Activated CD4-positive, alpha-beta T cell treated with anti-CD3 and anti-CD28 coated beads, Interleukin-2, amount 10 ng/mL, durations not matched to agents 24 days and 14 days (primary cell): Measurements from ENCODE around the gene CCNI. TPM values are rescaled to one million over a fixed set of nuclear protein-coding genes. Genes with fewer than 3 reads are reported as not detected.

ENCODE experiments used
- DNase-seq: peaks from one replicate; pipeline ENCODE4 v3.0.0; 2022
- H3K27ac Mint-ChIP-seq: one replicate; pipeline ENCODE4 v1.8.0; 2022; ENCODE audit warnings: mild to moderate bottlenecking, mixed read lengths
- H3K27me3 Mint-ChIP-seq: one replicate; pipeline ENCODE4 v1.8.0; 2022; ENCODE audit warnings: mixed read lengths
- H3K36me3 Mint-ChIP-seq: one replicate; pipeline ENCODE4 v1.8.0; 2022; ENCODE audit warnings: low read depth, mild to moderate bottlenecking, mixed read lengths
- H3K4me1 Mint-ChIP-seq: one replicate; pipeline ENCODE4 v1.8.0; 2021; ENCODE audit warnings: mixed read lengths
- H3K4me3 Mint-ChIP-seq: one replicate; pipeline ENCODE4 v1.8.0; 2022; ENCODE audit warnings: mild to moderate bottlenecking, moderate library complexity, mixed read lengths
- H3K9me3 Mint-ChIP-seq: one replicate; pipeline ENCODE4 v1.8.0; 2021; ENCODE audit warnings: mixed read lengths
- intact Hi-C: fragments of 100-400 bp; cut with micrococcal nuclease; formaldehyde crosslinking; loops from one replicate; pipeline ENCODE4 v1.15.1; 2023
- total RNA-seq: library from RNA; stranded (reverse); gene quantifications from 2 replicates; pipeline ENCODE4 v1.2.3, GENCODE V29; 2022

The CCNI gene
- total RNA-seq, 1 donor from 2014 or later, result 214 TPM

DNA sequence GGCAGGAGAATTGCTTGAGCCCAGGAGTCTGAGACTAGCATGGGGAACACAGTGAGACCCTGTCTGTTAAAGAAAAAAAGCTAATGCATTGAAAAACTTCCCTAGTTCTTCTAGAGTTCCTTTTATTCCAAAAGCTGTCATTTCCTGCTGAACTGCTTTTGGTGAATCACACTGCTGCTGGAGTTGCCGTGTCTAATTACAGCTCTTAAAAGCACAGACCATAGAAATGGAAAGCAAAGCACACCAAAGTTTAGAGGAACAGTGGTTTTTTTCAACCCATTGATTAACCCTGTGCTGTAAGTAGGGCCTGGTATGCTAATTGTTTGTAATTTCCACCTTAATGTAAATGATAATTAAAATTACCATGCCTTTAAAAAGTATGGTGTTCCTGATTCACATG, 73.9 kb downstream of the CCNI start:
- Mint-ChIP-seq H3K9me3 (no peaks in the 10 kb centered on the region), H3K27ac (no peak overlapping the region), H3K36me3 (peaks cover 11% of the 10 kb centered on the region), H3K4me3 (no peak overlapping the region), H3K4me1 (peaks cover 7% of the 10 kb centered on the region), H3K27me3 (peaks cover 11% of the 10 kb centered on the region)
- no peak for DNase-seq
- intact Hi-C loops, result no loop called here

DNA sequence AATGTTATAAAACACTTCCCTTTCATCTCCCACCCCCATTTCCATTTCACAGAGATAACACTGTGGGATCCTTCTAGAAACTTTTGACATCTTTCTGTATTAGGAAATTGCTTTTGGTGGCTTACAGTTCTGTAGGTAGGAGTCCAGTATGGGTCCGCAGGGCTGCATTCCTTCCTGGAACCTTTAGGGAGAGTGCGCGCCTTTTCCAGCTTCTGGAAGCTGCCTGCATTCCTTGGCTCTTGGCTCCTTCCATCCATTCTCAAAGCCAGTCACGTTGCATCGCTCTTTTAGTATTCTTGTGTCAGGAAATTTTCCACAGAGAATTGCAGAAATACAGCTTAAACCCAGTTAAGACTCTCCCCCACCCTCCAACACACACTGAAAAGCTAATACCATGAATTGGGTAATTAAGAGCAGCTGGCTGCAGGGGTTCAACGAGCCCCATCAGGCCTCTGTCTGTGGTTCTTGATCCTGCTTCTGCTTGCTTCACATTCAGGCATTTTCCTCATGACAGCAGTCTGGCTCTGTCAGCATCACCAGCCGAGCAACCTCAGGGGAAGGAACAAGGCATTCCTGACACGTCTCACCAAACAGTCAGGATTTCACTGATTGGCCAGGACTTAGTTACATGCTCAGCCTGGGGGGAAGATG, 77.4 kb downstream of the CCNI start:
- peaks cover 17% of the 10 kb centered on the region for H3K27me3 Mint-ChIP-seq

DNA sequence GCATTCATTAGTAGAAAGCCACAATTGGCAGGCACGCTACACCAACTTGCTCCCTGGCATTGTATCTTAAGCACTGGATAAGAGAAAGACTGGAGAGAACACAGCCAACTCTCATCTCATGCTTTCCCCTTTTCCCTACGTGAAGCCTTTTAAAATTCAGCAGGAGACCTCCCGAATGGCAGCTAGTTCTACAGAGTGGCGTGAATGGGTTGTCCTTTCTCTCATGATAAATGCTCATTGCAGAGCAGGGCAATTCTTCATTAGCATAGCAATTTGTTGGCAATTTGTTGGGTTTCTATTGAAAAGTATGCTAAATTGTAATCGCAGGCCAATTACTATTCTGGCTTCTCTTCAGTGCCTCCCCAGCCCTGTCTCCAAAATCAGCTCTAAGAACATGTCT, 78.3 kb downstream of the CCNI start:
- intact Hi-C loops, result no loop called here
- H3K36me3 Mint-ChIP-seq, result peaks cover 15% of the 10 kb centered on the region
- no peak overlapping the region for H3K27ac Mint-ChIP-seq
- peaks cover 6% of the 10 kb centered on the region for H3K9me3 Mint-ChIP-seq
- DNase-seq, result no peak
- peaks cover 28% of the 10 kb centered on the region for H3K4me1 Mint-ChIP-seq
- H3K27me3 Mint-ChIP-seq, result peaks cover 18% of the 10 kb centered on the region
- no peak overlapping the region for H3K4me3 Mint-ChIP-seq

More for the DNA sequence above, 77.4 kb downstream of the CCNI start:
- DNase-seq, result no peak
- peaks cover 9% of the 10 kb centered on the region for H3K36me3 Mint-ChIP-seq
- no peaks in the 10 kb centered on the region for H3K9me3 Mint-ChIP-seq
- intact Hi-C loops, result no loop called here
- peaks cover 24% of the 10 kb centered on the region for H3K4me1 Mint-ChIP-seq
- H3K27ac Mint-ChIP-seq, result no peak overlapping the region
- no peak overlapping the region for H3K4me3 Mint-ChIP-seq

Other genes starting within 250 kb of the CCNI start
- not detected in 2 replicates for gene SOWAHB, start 177.8 kb downstream of the CCNI start, total RNA-seq
- gene SEPTIN11, start 126.2 kb downstream of the CCNI start, total RNA-seq, result 15.4 and 17.0 TPM in 2 replicates
- 10.4 and 11.1 TPM in 2 replicates for gene CCNG2, start 81.2 kb upstream of the CCNI start, total RNA-seq